ENCODE results near the gene MAMDC2.
A peak's percentile ranks its signal among the peaks of the same experiment; 100 is the strongest.

Gene MAMDC2

GRCh38 chr9:70091572-70091971 lies 47.9 kb downstream of the MAMDC2 start:
- no peak for DNase-seq
- intact Hi-C loops (cut with DNase I) = no loop called here

DNA sequence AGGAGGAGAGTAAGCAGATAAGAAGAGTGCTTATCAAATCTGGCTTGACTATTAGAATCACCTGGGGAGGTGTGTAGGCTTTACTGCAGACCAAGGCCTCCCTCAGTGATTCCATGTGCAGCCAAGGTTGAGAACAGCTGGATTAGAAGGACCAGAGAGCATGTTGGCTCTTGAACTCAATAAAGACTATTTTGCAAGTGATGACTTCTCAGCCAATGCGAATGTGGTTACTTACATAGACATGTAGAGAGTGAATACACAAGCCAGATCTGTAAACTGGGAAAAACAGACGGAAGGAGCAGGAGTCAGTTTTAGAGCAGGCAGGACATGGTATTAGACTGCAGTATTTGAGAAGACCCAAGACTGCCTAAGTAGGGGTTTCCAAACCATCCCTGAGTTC lies 48.5 kb downstream of the MAMDC2 start:
- intact Hi-C loops (cut with DNase I) = no loop called here
- no peak for DNase-seq

- DNase-seq = no peak
These were observed 49.4 kb downstream of the MAMDC2 start for GRCh38 chr9:70093095-70093494.

DNA sequence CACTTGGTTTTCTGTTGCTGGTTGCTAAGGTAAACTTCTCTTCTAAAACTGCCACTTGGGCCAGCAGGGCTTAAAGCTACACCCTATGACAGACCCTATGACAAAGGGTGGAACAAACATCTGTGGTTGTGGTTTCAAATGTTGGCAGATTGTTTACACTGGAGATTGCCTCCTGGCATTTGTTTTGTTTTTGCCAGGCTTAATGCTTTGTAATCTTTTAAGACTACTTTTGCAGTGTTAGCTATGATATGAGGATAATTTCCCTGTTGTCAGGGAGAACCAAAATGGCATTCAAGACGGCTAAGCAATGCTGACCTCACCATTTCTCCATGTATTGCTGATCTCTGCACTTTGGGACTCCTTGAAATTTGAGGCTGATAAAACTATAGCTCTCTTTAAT lies 50.3 kb downstream of the MAMDC2 start:
- no peak for DNase-seq
- intact Hi-C loops (cut with DNase I) = no loop called here

More at GRCh38 chr9:70093095-70093494, 49.4 kb downstream of the MAMDC2 start:
- intact Hi-C loops (cut with DNase I) = no loop called here

GRCh38 chr9:70094747-70095146 lies 51.1 kb downstream of the MAMDC2 start:
- intact Hi-C loops (cut with DNase I) = no loop called here

GRCh38 chr9:70097187-70097586 lies 53.5 kb downstream of the MAMDC2 start:
- intact Hi-C loops (cut with DNase I) = no loop called here
- DNase-seq = no peak

More at GRCh38 chr9:70094747-70095146, 51.1 kb downstream of the MAMDC2 start:
- no peak for DNase-seq

DNA sequence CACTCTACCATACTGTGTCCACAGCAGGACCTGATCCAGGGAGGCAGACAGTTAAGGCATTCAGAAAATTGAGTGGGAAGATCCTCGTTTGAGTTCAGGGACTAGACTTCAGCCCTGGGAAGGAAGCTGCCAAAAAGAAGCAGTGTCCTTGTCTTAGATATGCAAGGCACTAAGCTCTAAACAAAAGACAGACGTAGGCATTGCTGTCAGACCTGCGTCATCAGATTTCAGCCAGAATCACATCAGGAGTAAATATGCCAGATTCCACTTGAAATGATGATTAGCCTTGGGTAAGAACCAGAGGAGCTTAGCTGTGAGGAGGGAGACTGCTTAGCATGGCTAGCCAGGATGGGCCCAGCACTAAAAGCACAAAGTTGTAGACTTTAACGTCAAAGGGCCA lies 56.7 kb downstream of the MAMDC2 start:
- intact Hi-C loops (cut with DNase I) = no loop called here
- DNase-seq = no peak

DNA sequence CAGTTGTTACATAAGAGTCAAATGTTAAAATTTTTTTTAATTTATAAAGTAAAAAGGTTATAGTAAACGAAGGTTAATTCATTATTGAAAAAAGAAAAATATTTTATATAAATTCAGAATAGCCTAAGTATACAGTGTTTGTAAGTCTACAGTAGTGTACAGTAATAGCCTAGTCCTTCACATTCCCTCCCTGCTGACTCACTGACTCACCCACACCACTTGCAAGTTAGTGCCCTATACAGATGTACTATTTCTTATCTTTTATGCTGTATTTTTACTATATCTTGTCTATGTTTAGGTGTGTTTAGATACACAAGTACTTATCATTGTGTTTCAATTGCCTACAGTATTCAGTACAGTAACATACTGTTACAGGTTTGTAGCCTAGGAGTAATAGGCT lies 57.6 kb downstream of the MAMDC2 start:
- intact Hi-C loops (cut with DNase I) = no loop called here
- DNase-seq = no peak

DNA sequence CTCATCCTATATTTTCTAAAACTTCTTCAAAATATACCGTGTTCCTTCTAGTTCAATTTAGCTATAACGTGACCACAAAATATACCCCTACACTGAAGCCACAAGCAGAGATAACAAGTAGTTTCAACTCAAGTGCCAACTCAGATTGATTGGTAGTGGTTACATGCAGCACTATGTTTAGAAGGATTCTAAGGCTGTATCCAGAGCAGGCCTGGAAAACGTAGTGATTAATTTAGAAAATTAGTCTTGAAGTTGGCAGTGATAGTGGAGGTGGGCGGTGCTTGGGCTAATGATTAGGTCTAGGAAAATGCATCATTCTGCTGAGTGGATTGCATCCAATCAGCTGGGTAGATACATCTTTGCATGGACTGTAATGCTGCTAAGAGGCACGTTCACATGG lies 61.5 kb downstream of the MAMDC2 start:
- intact Hi-C loops (cut with DNase I) = no loop called here
- peak in 3 of 42 donors; percentile 15 to 37 (median 23) for DNase-seq

- peak in 2 of 42 donors; percentile 14 to 43 for DNase-seq
- intact Hi-C loops (cut with DNase I) = no loop called here
These were observed 62.9 kb downstream of the MAMDC2 start for GRCh38 chr9:70106571-70106970.

DNA sequence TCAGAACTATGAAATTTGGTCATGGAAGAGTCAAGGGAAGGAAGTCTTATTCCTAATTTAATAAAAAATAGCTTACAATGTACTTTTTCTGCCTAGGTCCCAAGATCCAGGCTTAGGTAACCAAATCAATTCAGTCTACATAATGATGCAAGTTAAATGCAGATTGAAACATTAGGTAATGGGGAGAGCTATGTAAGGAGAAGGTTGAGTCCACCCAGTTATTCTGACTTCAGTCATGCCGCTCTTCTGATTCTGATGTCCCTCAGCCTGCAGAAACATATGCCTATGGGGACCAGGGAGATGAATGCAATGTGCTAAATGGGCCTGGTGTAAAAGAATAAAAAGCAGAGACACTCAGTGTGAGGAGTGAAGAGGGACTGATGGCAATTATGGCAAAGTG lies 63.9 kb downstream of the MAMDC2 start:
- intact Hi-C loops (cut with DNase I) = no loop called here
- no peak for DNase-seq

DNA sequence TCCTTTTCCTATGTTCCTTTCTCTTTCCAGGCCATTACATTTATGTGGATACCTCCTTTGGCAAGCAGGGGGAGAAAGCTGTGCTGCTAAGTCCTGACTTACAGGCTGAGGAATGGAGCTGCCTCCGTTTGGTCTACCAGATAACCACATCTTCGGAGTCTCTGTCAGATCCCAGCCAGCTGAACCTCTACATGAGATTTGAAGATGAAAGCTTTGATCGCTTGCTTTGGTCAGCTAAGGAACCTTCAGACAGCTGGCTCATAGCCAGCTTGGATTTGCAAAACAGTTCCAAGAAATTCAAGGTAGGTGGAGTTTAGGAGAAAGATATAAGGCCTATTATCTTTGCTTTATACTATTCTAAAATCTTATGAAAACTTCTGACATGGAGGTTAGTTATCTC lies 64.5 kb downstream of the MAMDC2 start:
- no peak for DNase-seq
- intact Hi-C loops (cut with DNase I) = no loop called here

GRCh38 chr9:70110194-70111041 lies 66.8 kb downstream of the MAMDC2 start:
- intact Hi-C loops (cut with DNase I) = loop anchor here (5.0 kb wide), 1 partner anchor 133 kb away; no protein-coding TSS in a partner anchor

GRCh38 chr9:70111042-70111602 lies 67.5 kb downstream of the MAMDC2 start:
- intact Hi-C loops (cut with DNase I) = loop anchor here (5.0 kb wide), 1 partner anchor 134 kb away; no protein-coding TSS in a partner anchor
- DNase-seq = peak; percentile 30 to 86 (median 68)

More at GRCh38 chr9:70110194-70111041, 66.8 kb downstream of the MAMDC2 start:
- no peak for DNase-seq

DNA sequence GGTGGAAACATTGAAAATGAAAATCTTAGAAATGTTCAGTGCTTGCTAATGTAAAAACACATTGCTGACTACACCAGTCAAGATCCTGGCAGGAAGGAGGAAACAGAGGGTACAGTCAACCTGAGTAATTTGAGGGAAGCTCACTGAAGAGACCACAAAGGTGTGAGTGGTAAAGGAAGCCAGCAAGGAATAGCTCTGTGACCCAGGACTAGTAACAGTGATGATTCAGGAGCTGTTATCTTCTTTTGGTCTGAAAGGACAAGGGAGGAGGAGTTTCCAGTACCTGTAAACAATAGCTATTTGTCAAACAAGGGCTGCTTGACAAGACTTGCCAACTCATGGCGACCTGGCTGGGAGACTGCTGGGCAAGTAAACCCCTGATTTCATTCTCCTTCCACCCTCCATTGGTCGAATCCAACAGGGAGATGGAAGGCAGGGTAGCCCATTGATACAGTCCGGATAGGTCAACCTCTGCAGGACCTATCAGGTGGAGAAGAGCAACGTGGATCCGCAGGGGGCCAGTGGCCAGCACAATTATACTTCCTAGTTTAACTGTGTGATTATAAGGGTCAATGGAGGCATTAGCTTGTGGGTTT lies 68.1 kb downstream of the MAMDC2 start:
- DNase-seq = no peak
- intact Hi-C loops (cut with DNase I) = loop anchor here (5.0 kb wide), 1 partner anchor 134 kb away; no protein-coding TSS in a partner anchor

GRCh38 chr9:70112981-70113380 lies 69.3 kb downstream of the MAMDC2 start:
- DNase-seq = no peak
- intact Hi-C loops (cut with DNase I) = loop anchor here (5.0 kb wide), 1 partner anchor 136 kb away; no protein-coding TSS in a partner anchor

DNA sequence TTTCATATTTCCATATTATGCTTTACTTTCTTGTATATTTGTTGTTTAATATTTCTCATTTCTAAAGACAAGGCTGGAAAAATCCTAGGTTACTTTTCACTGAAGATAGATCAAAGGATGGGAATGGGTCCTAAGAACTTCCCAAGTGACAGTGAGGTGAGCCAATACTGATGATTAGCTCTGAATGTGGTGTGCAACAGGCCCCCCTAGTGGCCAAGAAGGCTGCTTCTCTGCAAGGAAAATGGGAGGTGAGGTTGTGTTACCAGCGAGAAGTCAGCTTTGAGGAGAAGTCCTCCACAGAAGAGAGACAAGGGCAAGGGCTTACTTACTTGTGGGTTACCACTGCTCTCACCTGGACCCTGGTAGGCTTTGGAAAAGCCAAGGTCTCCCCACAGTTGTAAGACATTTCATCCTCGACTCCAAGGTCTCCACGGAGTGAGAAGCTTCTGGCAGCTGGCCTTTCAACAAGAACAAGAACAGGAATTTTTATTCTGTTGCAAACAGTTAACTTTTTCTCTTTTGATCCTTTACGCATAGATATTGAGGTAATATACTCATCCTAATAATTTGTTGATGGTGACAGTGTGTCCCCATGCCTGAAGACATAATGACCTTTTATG lies 69.9 kb downstream of the MAMDC2 start:
- DNase-seq = peak in 41 of 42 donors; percentile 12 to 79 (median 54)
- intact Hi-C loops (cut with DNase I) = loop anchor here (5.0 kb wide), 1 partner anchor 136 kb away; no protein-coding TSS in a partner anchor

DNA sequence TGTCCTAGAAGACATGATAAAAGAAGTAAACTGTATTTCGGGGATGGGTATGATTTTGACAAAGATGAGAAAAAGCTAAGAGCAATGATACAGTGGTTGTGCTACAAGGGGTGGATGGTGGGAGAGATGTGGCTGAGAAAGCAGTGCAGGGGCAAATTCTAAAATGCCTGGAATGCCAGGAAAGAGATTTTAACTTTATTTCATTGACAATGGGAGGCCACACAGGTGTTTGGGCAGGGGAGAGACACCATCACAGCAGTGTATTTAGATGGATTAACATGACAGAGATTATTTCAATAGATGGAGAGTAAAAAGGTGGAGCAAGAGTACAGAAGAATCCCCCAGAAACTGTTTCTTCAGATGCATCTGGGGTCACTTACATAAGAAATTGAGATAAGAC lies 71.2 kb downstream of the MAMDC2 start:
- intact Hi-C loops (cut with DNase I) = loop anchor here (5.0 kb wide), 1 partner anchor 138 kb away; no protein-coding TSS in a partner anchor
- DNase-seq = no peak

- intact Hi-C loops (cut with DNase I) = no loop called here
- DNase-seq = no peak
These were observed 74.2 kb downstream of the MAMDC2 start for GRCh38 chr9:70117835-70118319.
